Right lobe of liver (tissue), 6 donors: ENCODE results near the gene MIER2. TPM values are rescaled to one million over a fixed set of nuclear protein-coding genes. Genes with fewer than 3 reads are reported as not detected.

Experiments
- ATAC-seq, 4 donors: fragments of 200-7000 bp; cut with Tn5 transposase; one replicate each; pipeline ENCODE4 v1.9.1; 2020; ENCODE audit warnings: mild to moderate bottlenecking in 4 of 4, moderate library complexity in 4 of 4
- DNase-seq, 3 donors: peaks; one replicate each; pipeline ENCODE4 v3.0.0-alpha.2; 2020
- H3K27ac ChIP-seq, 3 donors: fragments of 200-600 bp; one replicate each; pipeline ENCODE4 v1.8.0; 2022
- H3K27me3 ChIP-seq, 2 donors: fragments of 200-600 bp; one replicate each; pipeline ENCODE4 v1.8.0; 2022
- H3K36me3 ChIP-seq, 4 donors: fragments of 200-600 bp; sonication (generic) in 1 of 4; one replicate each; pipeline versions ENCODE4 v1.5.1 to v1.8.0; 2017 to 2022; ENCODE audit warnings: control low read depth in 1 of 4
- H3K4me1 ChIP-seq, 4 donors: fragments of 200-600 bp; sonication (generic) in 1 of 4; one replicate each; pipeline versions ENCODE4 v1.5.1 to v1.8.0; 2017 to 2022; ENCODE audit warnings: control low read depth in 1 of 4
- H3K4me3 ChIP-seq, 3 donors: fragments of 200-600 bp; one replicate each; pipeline ENCODE4 v1.8.0; 2022
- H3K9me3 ChIP-seq, 4 donors: fragments of 200-600 bp; sonication (generic) in 1 of 4; one replicate each; pipeline versions ENCODE4 v1.5.1 to v1.8.0; 2017 to 2022; ENCODE audit warnings: control low read depth in 1 of 4
- POLR2A ChIP-seq: fragments of 450-650 bp; IDR thresholded peaks from one replicate; pipeline ENCODE4 v1.6.1; 2017; ENCODE audit warnings: antibody characterized with exemption, mild to moderate bottlenecking
- WGBS: methylation state at CpG from one replicate; pipeline ENCODE4 v1.1.6; 2018; ENCODE audit warnings: low coverage, low lambda C conversion rate; ENCODE audit not compliant: insufficient coverage; ENCODE audit errors: missing lambda C conversion rate; 5-methylcytosine and 5-hydroxymethylcytosine counted together
- intact Hi-C, 2 donors: fragments of 100-400 bp; cut with DNase I; formaldehyde crosslinking; loops; one replicate each; pipeline versions ENCODE4 v1.11.2 to v1.14.1; 2022
- total RNA-seq, 6 experiments: library from RNA; depleted of rRNA in 2 of 6; stranded (reverse); fragments of >200 nt in 2 of 6; fragmentation: NEBNext Ultra II Directional in 3 of 6; extraction: Animal tissue kit (Norgen Biotek cat#: 25700) in 3 of 6; gene quantifications; one replicate each; pipeline versions ENCODE4 v1.1.0 to v1.2.4, GENCODE V29; 2016 to 2023
- TF ChIP-seq, protein P1 (sequence below), 4 donors: fragments of 200-600 bp in 3 of 4; fragments of 450-650 bp in 1 of 4; IDR thresholded peaks; one replicate each; pipeline versions ENCODE4 v1.5.1 to v1.8.0; 2016 to 2022; ENCODE audit warnings: antibody characterized with exemption in 4 of 4, mild to moderate bottlenecking in 2 of 4
- donor health status: DM: no; HTN: yes; CAD: no.
- donor health status: DM: no; HTN: no; CAD: no.
- donor health status: DM: no; HTN: no; CAD: no.
- donor health status: DM: no; HTN: yes; CAD: no.
- donor health status: DM: no; HTN: yes; CAD: no.

Gene MIER2
- total RNA-seq, 6 experiments from 2014 or later, result 3.1 to 7.3 (median 4.5) TPM

GRCh38 chr19:391207-391557 is 46.6 kb upstream of the MIER2 start:
- TF ChIP-seq POLR2A, result no peak
- TF ChIP-seq, protein P1, sequence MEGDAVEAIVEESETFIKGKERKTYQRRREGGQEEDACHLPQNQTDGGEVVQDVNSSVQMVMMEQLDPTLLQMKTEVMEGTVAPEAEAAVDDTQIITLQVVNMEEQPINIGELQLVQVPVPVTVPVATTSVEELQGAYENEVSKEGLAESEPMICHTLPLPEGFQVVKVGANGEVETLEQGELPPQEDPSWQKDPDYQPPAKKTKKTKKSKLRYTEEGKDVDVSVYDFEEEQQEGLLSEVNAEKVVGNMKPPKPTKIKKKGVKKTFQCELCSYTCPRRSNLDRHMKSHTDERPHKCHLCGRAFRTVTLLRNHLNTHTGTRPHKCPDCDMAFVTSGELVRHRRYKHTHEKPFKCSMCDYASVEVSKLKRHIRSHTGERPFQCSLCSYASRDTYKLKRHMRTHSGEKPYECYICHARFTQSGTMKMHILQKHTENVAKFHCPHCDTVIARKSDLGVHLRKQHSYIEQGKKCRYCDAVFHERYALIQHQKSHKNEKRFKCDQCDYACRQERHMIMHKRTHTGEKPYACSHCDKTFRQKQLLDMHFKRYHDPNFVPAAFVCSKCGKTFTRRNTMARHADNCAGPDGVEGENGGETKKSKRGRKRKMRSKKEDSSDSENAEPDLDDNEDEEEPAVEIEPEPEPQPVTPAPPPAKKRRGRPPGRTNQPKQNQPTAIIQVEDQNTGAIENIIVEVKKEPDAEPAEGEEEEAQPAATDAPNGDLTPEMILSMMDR (IDR thresholded peaks at IDR 0.05), result no peak
- no peaks in the 10 kb centered on the region for H3K36me3 ChIP-seq
- intact Hi-C loops, result no loop called here
- no peaks in the 10 kb centered on the region for H3K27me3 ChIP-seq
- no peak overlapping the region for H3K4me3 ChIP-seq
- no peak overlapping the region for H3K27ac ChIP-seq
- DNase-seq (no peak), ATAC-seq (no peak)
- H3K9me3 ChIP-seq, result no peaks in the 10 kb centered on the region
- 60% methylated on average over 1 of the region's 2 CpGs for WGBS
- no peaks in the 10 kb centered on the region for H3K4me1 ChIP-seq

- Histone ChIP-seq H3K27me3 (no peaks in the 10 kb centered on the region), H3K36me3 (no peaks in the 10 kb centered on the region), H3K27ac (no peak overlapping the region), H3K4me1 (no peaks in the 10 kb centered on the region), H3K4me3 (no peak overlapping the region), H3K9me3 (no peaks in the 10 kb centered on the region)
- ATAC-seq, result peak in 1 of 4 donors; percentile 41
- DNase-seq, result peak in 1 of 3 donors; percentile 31
- TF ChIP-seq, protein P1 (IDR thresholded peaks at IDR 0.05), result no peak
- TF ChIP-seq POLR2A, result no peak
- WGBS, result 94% methylated on average over 4 of the region's 30 CpGs
- intact Hi-C loops, result no loop called here
These were observed 46.0 kb upstream of the MIER2 start for GRCh38 chr19:390386-391206.

GRCh38 chr19:389935-390289 is 45.3 kb upstream of the MIER2 start:
- Histone ChIP-seq H3K4me1 (no peaks in the 10 kb centered on the region), H3K4me3 (no peak overlapping the region), H3K9me3 (no peaks in the 10 kb centered on the region), H3K27me3 (no peaks in the 10 kb centered on the region), H3K36me3 (no peaks in the 10 kb centered on the region), H3K27ac (no peak overlapping the region)
- no peak for TF ChIP-seq POLR2A
- TF ChIP-seq, protein P1 (IDR thresholded peaks at IDR 0.05), result no peak
- WGBS, result 70% methylated on average over 2 of the region's 12 CpGs
- intact Hi-C loops, result no loop called here
- ATAC-seq (no peak), DNase-seq (peak in 1 of 3 donors; percentile 33)

DNA sequence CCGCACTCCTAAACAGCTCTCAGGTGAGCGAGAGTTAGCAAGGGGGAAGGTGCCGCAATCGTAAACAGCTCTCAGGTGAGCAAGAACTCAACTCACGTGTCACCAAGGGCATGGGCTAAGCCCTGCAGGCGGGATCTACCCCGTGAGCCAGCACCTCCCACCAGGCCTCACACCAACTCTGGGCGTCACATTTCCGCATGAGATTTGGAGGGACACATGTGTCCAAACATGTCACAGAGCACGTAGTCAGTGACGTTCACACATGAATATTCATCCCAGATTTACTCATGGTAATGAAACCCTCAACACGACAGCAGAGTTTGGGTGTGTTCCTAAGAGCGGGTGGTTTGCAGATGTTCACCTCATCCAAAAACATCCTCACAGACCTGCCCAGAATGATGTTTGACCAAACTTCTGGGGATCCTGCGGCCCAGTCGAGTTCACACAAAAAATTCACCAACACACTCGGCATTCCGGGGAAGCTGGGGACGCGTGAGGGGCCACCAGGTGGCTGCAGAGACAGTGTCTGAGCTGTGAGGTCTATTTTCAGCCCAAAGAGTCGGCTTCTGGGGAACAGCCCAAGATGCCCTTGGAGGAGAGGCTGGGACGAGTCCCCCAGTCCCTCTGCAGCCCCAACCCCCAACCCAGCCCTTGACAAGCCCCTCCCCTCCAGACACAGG is 44.8 kb upstream of the MIER2 start:
- peak in 1 of 3 donors; percentile 23 for DNase-seq
- TF ChIP-seq, protein P1 (IDR thresholded peaks at IDR 0.05), result no peak
- TF ChIP-seq POLR2A, result no peak
- intact Hi-C loops, result no loop called here
- H3K36me3 ChIP-seq, result no peaks in the 10 kb centered on the region
- no peaks in the 10 kb centered on the region for H3K4me1 ChIP-seq
- H3K27me3 ChIP-seq, result no peaks in the 10 kb centered on the region
- no peak overlapping the region for H3K4me3 ChIP-seq
- no peak overlapping the region for H3K27ac ChIP-seq
- peak in 2 of 4 donors; percentile 33 to 36 for ATAC-seq
- 29% methylated on average over 10 of the region's 21 CpGs for WGBS
- H3K9me3 ChIP-seq, result no peaks in the 10 kb centered on the region
